Neural cell (in vitro differentiated cells): ENCODE data around the gene KLC1.

Experiments
- EP300 ChIP-seq: fragments of 450-650 bp; conservative IDR thresholded peaks from 2 replicates; pipeline ENCODE4 v1.6.1; 2014; ENCODE audit warnings: antibody characterized with exemption, mild to moderate bottlenecking, moderate library complexity; ENCODE audit not compliant: poor library complexity, severe bottlenecking
- EZH2 ChIP-seq: fragments of 200-600, 300-800 bp; shearing (Covaris generic), sonication (generic); IDR thresholded peaks from 2 replicates; pipeline ENCODE4 v1.6.1; 2014; ENCODE audit warnings: antibody characterized with exemption, low read length, borderline replicate concordance, mild to moderate bottlenecking; ENCODE audit not compliant: insufficient read depth, poor library complexity, severe bottlenecking
- MXI1 ChIP-seq: fragments of 450-650 bp; conservative IDR thresholded peaks from 2 replicates; pipeline ENCODE4 v1.6.1; 2014; ENCODE audit warnings: antibody characterized with exemption, mild to moderate bottlenecking; ENCODE audit not compliant: poor library complexity, severe bottlenecking
- POLR2AphosphoS5 ChIP-seq: IDR thresholded peaks from 2 replicates; pipeline ENCODE4 v1.6.1; 2012
- RAD21 ChIP-seq: fragments of 450-650 bp; conservative IDR thresholded peaks from 2 replicates; pipeline ENCODE4 v1.6.1; 2014; ENCODE audit warnings: antibody characterized with exemption, mild to moderate bottlenecking, moderate library complexity
- TAF1 ChIP-seq: IDR thresholded peaks from 2 replicates; pipeline ENCODE4 v1.6.1; 2012; ENCODE audit warnings: low read depth
- TF ChIP-seq, protein P1 (sequence below): fragments of 450-650 bp; IDR thresholded peaks from 2 replicates; pipeline ENCODE4 v1.5.1; 2014; ENCODE audit warnings: antibody characterized with exemption, mild to moderate bottlenecking, moderate library complexity; ENCODE audit not compliant: poor library complexity, severe bottlenecking

DNA sequence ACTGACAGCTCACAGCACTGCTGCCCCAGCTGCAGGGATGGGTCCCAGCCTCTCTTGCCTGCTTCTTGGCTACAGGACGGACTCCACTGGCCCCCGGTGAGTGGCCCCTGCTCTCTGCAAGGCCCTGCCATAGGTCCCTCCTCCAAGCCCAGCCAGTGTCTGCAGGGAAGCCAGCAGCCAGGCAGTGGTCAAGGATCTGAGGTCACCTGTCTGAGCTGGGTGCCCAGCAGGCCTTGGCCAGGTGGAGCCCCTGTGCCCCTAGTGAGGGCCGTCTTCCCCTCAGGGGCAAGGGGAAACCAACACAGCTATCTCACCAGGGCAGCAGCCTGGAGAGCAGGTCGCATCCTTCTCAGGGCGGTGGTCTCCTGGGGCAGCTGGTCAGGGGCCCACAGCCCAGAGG is 73.1 kb downstream of the KLC1 start:
- TF ChIP-seq, protein P1, sequence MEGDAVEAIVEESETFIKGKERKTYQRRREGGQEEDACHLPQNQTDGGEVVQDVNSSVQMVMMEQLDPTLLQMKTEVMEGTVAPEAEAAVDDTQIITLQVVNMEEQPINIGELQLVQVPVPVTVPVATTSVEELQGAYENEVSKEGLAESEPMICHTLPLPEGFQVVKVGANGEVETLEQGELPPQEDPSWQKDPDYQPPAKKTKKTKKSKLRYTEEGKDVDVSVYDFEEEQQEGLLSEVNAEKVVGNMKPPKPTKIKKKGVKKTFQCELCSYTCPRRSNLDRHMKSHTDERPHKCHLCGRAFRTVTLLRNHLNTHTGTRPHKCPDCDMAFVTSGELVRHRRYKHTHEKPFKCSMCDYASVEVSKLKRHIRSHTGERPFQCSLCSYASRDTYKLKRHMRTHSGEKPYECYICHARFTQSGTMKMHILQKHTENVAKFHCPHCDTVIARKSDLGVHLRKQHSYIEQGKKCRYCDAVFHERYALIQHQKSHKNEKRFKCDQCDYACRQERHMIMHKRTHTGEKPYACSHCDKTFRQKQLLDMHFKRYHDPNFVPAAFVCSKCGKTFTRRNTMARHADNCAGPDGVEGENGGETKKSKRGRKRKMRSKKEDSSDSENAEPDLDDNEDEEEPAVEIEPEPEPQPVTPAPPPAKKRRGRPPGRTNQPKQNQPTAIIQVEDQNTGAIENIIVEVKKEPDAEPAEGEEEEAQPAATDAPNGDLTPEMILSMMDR: no peak
- TF ChIP-seq TAF1: no peak
- no peak for TF ChIP-seq POLR2AphosphoS5
- TF ChIP-seq EP300: no peak
- TF ChIP-seq EZH2: no peak
- no peak for TF ChIP-seq MXI1
- no peak for TF ChIP-seq RAD21
